COLO668 (cell line): Measurements from ENCODE around the gene TRIM46.
"Not testable (repeated sequence)": the region's sequence is repeated elsewhere in the genome, so short reads cannot be mapped to it uniquely, and the experiment has no call there.

ENCODE experiments used
- DNase-seq: peaks from one replicate; lab custom pipeline; 2025; ENCODE audit not compliant: unreplicated experiment; lab: John Stamatoyannopoulos, UW

Gene TRIM46

DNA sequence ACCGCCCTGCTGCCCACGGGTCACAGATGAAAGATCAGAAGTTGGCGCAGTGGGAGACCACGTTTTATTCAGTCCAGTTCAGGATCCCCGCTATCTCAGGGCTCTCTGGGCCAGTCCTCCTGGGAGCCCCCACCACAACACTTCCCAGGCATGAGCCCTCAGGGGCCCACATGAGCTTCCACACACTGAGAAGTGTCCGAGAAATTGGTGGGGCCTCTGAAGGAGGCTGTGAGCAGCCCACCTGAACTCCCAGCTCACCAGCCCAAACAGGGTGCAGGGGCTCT is 12.1 kb downstream of the TRIM46 start:
- DNase-seq: no peak

- peak; percentile 68 for DNase-seq
Observed at GRCh38 chr1:155186067-155186793, 12.6 kb downstream of the TRIM46 start.

GRCh38 chr1:155186794-155187455 is 13.3 kb downstream of the TRIM46 start:
- DNase-seq: peak; percentile 64

GRCh38 chr1:155187456-155187891 is 13.8 kb downstream of the TRIM46 start:
- peak; percentile 46 for DNase-seq

DNA sequence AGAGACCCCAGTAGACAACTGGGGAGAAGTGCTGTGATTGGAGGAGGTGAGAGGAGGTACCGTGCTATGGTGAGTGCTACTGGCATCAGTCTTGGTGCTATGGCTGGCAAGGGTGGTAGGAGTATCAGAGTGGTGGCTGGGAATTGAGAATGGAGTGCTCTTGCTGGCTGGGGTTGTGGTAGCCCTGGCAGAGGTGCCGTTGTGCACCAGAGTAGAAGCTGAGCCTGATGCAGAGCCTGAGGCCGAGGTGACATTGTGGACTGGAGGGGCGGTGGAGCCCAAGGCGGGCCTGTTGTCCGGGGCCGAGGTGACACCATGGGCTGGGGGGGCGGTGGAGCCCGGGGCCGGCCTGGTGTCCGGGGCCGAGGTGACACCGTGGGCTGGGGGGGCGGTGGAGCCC is 14.6 kb downstream of the TRIM46 start:
- DNase-seq: peak; percentile 23

GRCh38 chr1:155189926-155190325 is 16.3 kb downstream of the TRIM46 start:
- not testable (repeated sequence) for DNase-seq

GRCh38 chr1:155191904-155192303 is 18.3 kb downstream of the TRIM46 start:
- peak; percentile 82 for DNase-seq

GRCh38 chr1:155192346-155193274 is 19.0 kb downstream of the TRIM46 start:
- DNase-seq: peak; percentile 96

DNA sequence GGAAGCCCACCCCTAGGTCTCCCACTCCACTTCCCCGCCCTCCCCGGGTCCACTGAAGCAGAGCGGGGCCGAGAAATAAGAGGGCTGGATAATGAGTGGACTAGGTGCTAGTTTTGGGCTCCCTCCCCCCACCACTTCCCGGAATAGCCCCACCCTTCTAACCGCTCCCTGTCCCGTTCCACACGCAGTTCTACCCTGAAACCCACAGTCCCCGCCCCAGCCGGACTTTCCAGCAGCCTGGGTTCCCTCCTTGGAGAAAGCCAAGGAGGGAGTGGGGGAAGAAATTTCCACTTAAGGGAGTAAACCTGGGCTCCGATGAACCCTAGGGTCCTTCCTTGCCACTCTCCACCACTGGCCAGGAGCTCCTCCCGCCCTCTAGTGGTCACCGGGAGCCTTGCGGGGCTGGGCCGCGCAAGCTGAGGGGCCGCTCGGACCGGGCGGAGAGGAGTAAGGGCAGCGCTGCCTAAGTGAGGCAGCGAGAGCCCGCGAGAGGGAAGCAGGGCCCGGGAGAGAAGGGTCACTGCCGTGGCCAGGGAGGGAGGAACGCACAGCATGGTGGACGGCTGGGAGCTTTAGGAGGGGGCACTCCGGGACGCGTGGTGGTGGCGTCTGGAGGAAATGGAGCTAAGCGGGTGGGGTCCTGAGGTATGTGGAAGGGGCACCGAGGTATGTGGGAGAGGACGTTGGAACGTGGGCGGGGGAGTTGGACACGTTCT is 19.8 kb downstream of the TRIM46 start:
- peak; percentile 93 for DNase-seq

GRCh38 chr1:155193991-155194240 is 20.3 kb downstream of the TRIM46 start:
- DNase-seq: not testable (repeated sequence)

- DNase-seq: peak; percentile 56
Observed at GRCh38 chr1:155195201-155196102, 21.8 kb downstream of the TRIM46 start.

DNA sequence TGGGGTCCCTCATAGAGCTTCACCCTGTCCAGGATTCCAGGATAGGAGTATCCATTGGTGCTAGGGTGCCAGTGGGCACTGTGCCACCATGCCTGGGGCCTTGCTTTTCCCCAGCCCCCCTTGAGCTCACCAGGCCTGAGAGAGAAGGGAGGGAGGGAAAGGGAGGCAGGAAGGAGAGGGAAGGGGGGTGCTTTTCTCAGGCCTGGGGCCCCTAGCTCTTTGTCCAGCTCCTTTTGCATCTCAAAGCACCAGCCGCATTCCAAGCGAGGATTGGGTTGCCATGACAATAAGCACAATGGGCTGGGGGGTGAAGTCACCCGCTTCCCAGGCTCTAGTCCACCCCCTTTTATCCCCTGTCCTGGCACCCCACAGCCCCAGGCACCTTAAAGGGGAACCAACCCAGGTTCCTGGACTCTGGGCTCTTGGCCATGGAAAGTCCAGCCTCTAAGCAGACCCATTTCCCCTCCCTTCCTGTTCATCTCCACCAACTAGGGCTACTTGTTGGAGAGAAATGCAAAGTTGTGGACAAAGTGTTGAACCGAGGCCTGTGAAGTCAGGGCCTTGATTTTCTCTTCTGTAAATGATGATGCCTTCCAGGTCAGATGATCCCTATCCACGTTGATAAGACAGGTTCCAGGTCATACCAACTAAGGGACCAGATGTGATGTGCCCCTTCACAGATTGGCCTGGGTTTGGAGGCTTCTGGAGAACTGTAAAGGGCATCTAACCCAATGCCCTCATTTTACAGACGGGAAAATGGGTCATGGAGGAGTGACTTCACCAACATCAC is 22.6 kb downstream of the TRIM46 start:
- DNase-seq: no peak

DNA sequence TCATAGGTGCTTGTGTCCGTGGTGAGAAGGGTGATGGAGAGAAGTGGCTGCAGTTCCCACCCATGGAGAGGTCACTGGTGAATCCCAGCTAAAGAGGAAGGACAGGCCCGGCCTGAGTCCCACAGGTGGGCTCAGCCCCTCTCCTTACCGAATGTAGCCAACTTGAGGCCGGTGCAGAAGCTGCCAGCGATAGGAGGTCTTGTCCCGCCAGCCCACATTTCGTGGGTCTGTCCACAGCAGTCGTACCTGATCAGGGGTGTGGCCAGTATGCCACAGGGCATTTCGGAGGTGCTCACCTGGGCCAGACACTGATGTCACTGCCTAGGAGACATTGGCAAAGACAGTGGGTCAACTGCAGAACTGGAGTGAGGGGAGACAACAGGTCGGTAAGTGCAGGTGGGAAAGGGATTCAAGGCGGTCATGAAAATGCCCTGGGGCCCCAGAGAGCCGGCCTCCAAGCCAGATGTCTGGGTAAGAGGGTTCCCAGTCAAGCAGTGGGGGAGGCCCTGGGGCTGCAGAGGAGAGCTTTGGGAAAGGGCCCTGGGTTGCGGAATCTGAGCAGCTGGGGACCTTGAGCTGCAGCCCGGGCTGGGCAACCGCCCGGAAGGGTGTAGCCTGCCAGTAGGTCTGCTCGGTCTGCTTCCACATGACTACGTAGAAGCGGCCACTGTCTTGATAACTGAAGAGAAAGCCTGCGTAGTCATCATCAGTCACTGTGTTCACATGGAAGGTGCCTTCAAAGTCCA is 23.4 kb downstream of the TRIM46 start:
- DNase-seq: no peak

DNA sequence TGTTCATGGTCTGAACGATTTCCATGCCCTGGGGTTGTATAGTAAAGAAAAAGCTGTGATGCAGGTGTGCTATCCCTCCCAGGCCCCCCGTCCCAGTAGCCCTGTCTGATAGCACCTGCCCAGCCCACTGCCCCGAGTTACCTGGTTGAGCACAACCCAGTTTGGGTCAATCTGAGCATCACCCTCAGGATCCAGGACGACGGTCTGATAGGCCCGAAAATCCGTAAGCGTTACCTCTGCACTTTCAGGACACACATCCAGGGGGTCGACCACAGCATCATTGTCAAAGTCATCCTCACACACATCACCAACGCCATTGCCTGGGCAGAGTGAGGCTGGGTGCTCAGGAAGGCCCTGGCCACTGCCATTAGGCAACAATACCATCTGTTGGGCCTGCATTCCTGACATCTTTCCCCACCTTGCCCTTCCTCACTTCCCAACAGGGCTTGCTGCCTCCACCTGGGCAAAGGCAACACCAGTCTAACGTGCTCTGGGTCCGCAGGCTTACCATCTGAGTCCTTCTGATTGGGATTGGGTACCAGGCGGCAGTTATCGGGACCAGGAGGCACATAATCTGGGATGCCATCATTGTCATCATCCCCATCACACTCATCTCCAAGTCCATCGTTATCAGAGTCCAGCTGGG is 24.4 kb downstream of the TRIM46 start:
- DNase-seq: no peak

DNA sequence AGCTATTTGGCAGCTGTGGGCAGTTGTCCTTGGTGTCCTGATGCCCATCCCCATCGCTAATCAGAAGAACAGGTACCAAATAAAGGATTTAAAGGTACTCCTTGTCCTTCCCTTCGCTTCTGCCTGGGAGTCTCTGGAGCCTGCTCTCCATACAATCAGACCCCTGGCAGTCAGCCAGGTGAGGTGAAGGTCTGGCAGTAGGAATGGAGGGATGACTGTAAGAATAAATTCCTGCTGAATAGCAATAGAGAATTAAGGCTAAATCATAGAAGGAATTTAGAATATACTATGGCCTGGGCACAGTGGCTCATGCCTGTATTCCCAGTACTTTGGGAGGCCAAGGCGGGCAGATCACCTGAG is 24.9 kb downstream of the TRIM46 start:
- DNase-seq: no peak

DNA sequence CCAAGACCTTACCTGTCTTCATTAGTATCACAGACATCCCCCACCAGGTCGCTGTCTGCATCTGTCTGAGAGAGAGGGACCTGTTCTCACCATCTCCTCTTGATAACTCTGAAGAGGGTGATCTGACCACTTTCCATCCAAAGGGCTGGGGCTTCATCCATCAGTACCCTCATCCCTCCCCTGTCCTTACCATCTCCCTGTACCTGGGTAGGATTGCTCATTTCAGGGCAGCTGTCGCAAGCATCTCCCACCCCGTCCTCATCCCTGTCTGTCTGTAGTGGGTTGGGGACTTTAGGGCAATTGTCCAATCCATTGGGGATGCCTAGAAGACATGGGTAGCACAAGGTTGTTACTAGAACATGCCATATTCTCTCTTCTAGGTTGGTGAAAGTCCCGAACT is 26.1 kb downstream of the TRIM46 start:
- DNase-seq: no peak

DNA sequence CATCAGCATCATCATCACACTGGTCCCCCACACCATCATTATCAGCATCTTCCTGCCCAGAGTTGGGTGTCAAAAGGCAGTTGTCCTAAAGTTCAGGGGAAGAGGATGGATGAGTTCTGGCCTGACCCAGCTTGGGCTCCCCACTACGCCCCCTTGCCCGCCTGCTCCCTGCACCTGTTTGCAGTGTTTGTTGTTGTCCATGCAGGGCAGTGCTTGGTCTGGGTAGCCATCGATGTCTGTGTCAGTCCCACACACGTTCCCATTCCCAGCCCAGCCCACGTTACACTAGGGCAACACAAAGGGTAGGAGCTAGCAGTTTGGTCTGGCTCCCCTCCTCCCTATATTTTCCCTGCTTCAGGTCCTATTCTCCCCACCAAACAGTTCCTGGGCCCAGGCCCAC is 27.3 kb downstream of the TRIM46 start:
- no peak for DNase-seq

DNA sequence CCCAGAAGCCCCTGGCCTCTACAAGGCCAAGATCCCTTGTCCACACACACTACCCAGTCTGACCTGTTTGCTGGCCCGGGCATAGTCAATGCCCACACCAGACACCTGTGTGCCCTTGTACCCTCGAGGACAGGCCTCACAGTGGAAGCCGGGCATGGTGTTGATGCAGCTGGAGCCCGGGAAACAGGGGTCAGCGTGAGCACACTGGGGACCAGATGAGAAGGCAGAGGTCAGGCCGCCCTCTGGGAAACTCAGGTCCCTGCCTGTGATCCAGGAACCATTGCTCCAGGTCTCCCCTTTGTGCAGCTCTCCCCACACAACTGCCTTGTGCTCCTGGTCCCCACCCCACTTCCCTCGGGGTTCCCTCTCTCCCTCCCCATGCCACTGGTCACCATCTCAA is 28.5 kb downstream of the TRIM46 start:
- no peak for DNase-seq
